Measurements from ENCODE around the gene ADTRP.

GRCh38 chr6:11806561-11807317, 28.1 kb upstream of the ADTRP start:
- TF ChIP-seq CTCF (optimal IDR thresholded peaks at IDR 0.05 in 1 of 3, IDR thresholded peaks at IDR 0.05 in 1 of 3, conservative IDR thresholded peaks at IDR 0.05 in 1 of 3; ENCODE audit: extremely low read depth in 1 of 3, insufficient read depth in 2 of 3, low read length in 3 of 3) (no peak), EZH2 (IDR thresholded peaks at IDR 0.05; ENCODE audit: low read length) (no peak)
